ENCODE results near the gene CASQ1. TPM values are rescaled to one million over a fixed set of nuclear protein-coding genes. Genes with fewer than 3 reads are reported as not detected.

CASQ1 gene
- total and polyA plus RNA-seq, 4 donors: 0.08 to 0.37 (median 0.25) TPM

DNA sequence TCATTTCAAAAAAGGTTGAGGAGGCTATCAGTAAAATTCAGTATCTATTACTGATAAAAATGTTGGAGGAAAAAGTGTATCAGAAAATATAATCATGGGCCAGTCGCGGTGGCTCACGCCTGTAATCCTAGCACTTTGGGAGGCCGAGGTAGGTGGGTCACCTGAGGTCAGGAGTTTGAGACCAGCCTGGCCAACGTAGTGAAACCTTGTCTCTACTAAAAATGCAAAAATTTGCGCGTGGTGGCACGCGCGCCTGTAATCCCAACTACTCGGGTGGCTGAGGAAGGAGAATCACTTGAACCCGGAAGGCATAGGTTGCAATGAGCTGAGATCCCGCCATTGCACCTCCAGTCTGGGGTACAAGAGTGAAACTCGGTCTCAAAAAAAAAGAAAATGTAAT lies 44.3 kb upstream of the CASQ1 start:
- no peaks in the 10 kb centered on the region for H3K4me1 ChIP-seq (ENCODE audit: control insufficient read depth in 5 of 5, insufficient read depth in 5 of 5, low read length in 5 of 5)
- no peak overlapping the region for H3K4me3 ChIP-seq
- DNase-seq (no peak), ATAC-seq (ENCODE audit: insufficient read depth, low FRiP score) (no peak)
- no peaks in the 10 kb centered on the region for H3K27me3 ChIP-seq (ENCODE audit: control insufficient read depth in 3 of 3, insufficient read depth in 3 of 3, low read length in 2 of 3)
- WGBS, 2 donors: 94 to 95% methylated on average over 14 of the region's 14 CpGs
- H3K36me3 ChIP-seq (ENCODE audit: control insufficient read depth in 4 of 4, insufficient read depth in 4 of 4, low read length in 4 of 4): no peaks in the 10 kb centered on the region
- no peak overlapping the region for H3K9ac ChIP-seq (ENCODE audit: insufficient read depth in 1 of 2, low read length in 2 of 2)
- no peak for TF ChIP-seq CTCF (IDR thresholded peaks at IDR 0.05; ENCODE audit: control extremely low read depth, extremely low read depth)
- peaks cover 0 to 2% (median 0%) of the 10 kb centered on the region in 4 donors for H3K9me3 ChIP-seq (ENCODE audit: control insufficient read depth in 4 of 4, insufficient read depth in 3 of 4, low read length in 3 of 4)
- H3K27ac ChIP-seq (ENCODE audit: low read depth in 1 of 2, low read length in 1 of 2): no peak overlapping the region

GRCh38 chr1:160148121-160148520 lies 42.3 kb upstream of the CASQ1 start:
- H3K27ac ChIP-seq (ENCODE audit: low read depth in 1 of 2, low read length in 1 of 2): no peak overlapping the region

GRCh38 chr1:160149233-160149632 lies 41.1 kb upstream of the CASQ1 start:
- H3K9me3 ChIP-seq (ENCODE audit: control insufficient read depth in 4 of 4, insufficient read depth in 3 of 4, low read length in 3 of 4): peaks cover 0 to 2% (median 0%) of the 10 kb centered on the region in 4 donors
- H3K9ac ChIP-seq (ENCODE audit: insufficient read depth in 1 of 2, low read length in 2 of 2): no peak overlapping the region
- H3K4me1 ChIP-seq (ENCODE audit: control insufficient read depth in 5 of 5, insufficient read depth in 5 of 5, low read length in 5 of 5): peaks cover 0 to 4% (median 0%) of the 10 kb centered on the region in 5 donors
- DNase-seq (no peak), ATAC-seq (ENCODE audit: insufficient read depth, low FRiP score) (no peak)
- TF ChIP-seq CTCF (IDR thresholded peaks at IDR 0.05; ENCODE audit: control extremely low read depth, extremely low read depth): no peak
- no peak overlapping the region for H3K27ac ChIP-seq (ENCODE audit: low read depth in 1 of 2, low read length in 1 of 2)
- no peak overlapping the region for H3K4me3 ChIP-seq
- H3K36me3 ChIP-seq (ENCODE audit: control insufficient read depth in 4 of 4, insufficient read depth in 4 of 4, low read length in 4 of 4): no peaks in the 10 kb centered on the region
- H3K27me3 ChIP-seq (ENCODE audit: control insufficient read depth in 3 of 3, insufficient read depth in 3 of 3, low read length in 2 of 3): no peaks in the 10 kb centered on the region

More at GRCh38 chr1:160148121-160148520, 42.3 kb upstream of the CASQ1 start:
- WGBS, 2 donors: 91 to 93% methylated on average over 3 of the region's 3 CpGs
- DNase-seq (no peak), ATAC-seq (ENCODE audit: insufficient read depth, low FRiP score) (no peak)
- H3K36me3 ChIP-seq (ENCODE audit: control insufficient read depth in 4 of 4, insufficient read depth in 4 of 4, low read length in 4 of 4): no peaks in the 10 kb centered on the region
- no peak for TF ChIP-seq CTCF (IDR thresholded peaks at IDR 0.05; ENCODE audit: control extremely low read depth, extremely low read depth)
- no peaks in the 10 kb centered on the region for H3K27me3 ChIP-seq (ENCODE audit: control insufficient read depth in 3 of 3, insufficient read depth in 3 of 3, low read length in 2 of 3)
- H3K9me3 ChIP-seq (ENCODE audit: control insufficient read depth in 4 of 4, insufficient read depth in 3 of 4, low read length in 3 of 4): peaks cover 0 to 2% (median 0%) of the 10 kb centered on the region in 4 donors
- no peak overlapping the region for H3K9ac ChIP-seq (ENCODE audit: insufficient read depth in 1 of 2, low read length in 2 of 2)
- no peak overlapping the region for H3K4me3 ChIP-seq
- peaks cover 0 to 4% (median 0%) of the 10 kb centered on the region in 5 donors for H3K4me1 ChIP-seq (ENCODE audit: control insufficient read depth in 5 of 5, insufficient read depth in 5 of 5, low read length in 5 of 5)

DNA sequence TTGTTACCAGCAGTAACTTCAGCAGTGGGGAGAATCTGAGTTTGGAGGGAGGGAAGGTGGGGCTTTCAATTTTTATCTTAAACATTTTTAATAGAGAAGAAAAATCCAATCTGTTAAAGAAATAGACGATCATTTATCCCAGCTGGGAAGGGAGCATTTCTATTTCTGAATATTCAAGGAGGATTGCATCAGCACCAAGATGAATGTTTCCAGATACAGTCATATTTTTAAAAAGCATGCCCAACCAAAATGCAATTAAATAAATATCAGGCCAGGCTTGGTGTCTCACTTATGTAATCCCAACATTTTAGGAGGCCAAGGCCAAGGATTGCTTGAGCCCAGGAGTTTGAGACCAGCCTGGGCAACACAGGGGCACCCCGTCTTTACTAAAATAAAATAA lies 40.7 kb upstream of the CASQ1 start:
- Histone ChIP-seq H3K4me1 (ENCODE audit: control insufficient read depth in 5 of 5, insufficient read depth in 5 of 5, low read length in 5 of 5) (peaks cover 0 to 4% (median 0%) of the 10 kb centered on the region in 5 donors), H3K27me3 (ENCODE audit: control insufficient read depth in 3 of 3, insufficient read depth in 3 of 3, low read length in 2 of 3) (no peaks in the 10 kb centered on the region), H3K27ac (ENCODE audit: low read depth in 1 of 2, low read length in 1 of 2) (no peak overlapping the region), H3K9me3 (ENCODE audit: control insufficient read depth in 4 of 4, insufficient read depth in 3 of 4, low read length in 3 of 4) (peaks cover 0 to 2% (median 0%) of the 10 kb centered on the region in 4 donors), H3K36me3 (ENCODE audit: control insufficient read depth in 4 of 4, insufficient read depth in 4 of 4, low read length in 4 of 4) (no peaks in the 10 kb centered on the region), H3K9ac (ENCODE audit: insufficient read depth in 1 of 2, low read length in 2 of 2) (no peak overlapping the region), H3K4me3 (no peak overlapping the region)
- no peak for ATAC-seq (ENCODE audit: insufficient read depth, low FRiP score)
- TF ChIP-seq CTCF (IDR thresholded peaks at IDR 0.05; ENCODE audit: control extremely low read depth, extremely low read depth): no peak
- WGBS, 2 donors: 89 to 91% methylated on average over 2 of the region's 2 CpGs
- no peak for DNase-seq

Measured in lung (tissue), 12 donors.